22Rv1 (cell line): Measurements from ENCODE around the gene CELF2.

ENCODE experiments used
- ZFX ChIP-seq: fragments of 450-650 bp; IDR thresholded peaks from 2 replicates; pipeline ENCODE4 v1.6.1; 2017; ENCODE audit warnings: antibody characterized with exemption, borderline replicate concordance
- TF ChIP-seq, protein P1 (sequence below): fragments of 450-650 bp; IDR thresholded peaks from 2 replicates; pipeline ENCODE4 v1.5.1; 2017; ENCODE audit warnings: mild to moderate bottlenecking

DNA sequence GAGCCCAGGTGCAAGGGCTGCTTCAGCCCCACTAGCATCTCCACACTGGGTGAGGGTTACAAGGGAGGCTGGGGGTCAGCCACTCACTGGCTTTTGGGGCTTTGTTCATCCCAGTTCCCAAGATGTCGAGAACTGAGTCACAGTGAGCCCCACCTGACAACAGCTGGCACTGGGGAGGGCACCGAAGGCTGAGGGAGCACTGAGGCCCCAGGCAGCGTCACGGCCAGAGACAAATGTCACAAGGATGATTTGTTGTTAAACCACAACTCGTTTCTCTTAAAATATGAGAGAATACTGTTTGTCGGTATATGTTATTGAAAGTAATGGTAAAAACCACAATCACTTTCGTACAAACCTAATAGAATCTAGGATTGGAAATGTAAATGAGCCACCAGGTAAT is 219.9 kb downstream of the CELF2 start:
- TF ChIP-seq, protein P1, sequence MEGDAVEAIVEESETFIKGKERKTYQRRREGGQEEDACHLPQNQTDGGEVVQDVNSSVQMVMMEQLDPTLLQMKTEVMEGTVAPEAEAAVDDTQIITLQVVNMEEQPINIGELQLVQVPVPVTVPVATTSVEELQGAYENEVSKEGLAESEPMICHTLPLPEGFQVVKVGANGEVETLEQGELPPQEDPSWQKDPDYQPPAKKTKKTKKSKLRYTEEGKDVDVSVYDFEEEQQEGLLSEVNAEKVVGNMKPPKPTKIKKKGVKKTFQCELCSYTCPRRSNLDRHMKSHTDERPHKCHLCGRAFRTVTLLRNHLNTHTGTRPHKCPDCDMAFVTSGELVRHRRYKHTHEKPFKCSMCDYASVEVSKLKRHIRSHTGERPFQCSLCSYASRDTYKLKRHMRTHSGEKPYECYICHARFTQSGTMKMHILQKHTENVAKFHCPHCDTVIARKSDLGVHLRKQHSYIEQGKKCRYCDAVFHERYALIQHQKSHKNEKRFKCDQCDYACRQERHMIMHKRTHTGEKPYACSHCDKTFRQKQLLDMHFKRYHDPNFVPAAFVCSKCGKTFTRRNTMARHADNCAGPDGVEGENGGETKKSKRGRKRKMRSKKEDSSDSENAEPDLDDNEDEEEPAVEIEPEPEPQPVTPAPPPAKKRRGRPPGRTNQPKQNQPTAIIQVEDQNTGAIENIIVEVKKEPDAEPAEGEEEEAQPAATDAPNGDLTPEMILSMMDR = no peak
- no peak for TF ChIP-seq ZFX
